ENCODE data around the gene ABCG4. TPM values are rescaled to one million over a fixed set of nuclear protein-coding genes. Genes with fewer than 3 reads are reported as not detected.
"Not testable (repeated sequence)": the region's sequence is repeated elsewhere in the genome, so short reads cannot be mapped to it uniquely, and the experiment has no call there.

Gene ABCG4
- total RNA-seq, 2 experiments from 2014 or later, result 0.08 TPM; not detected in 1

- no peak for ATAC-seq (ENCODE audit: poor library complexity)
- H3K27me3 ChIP-seq (ENCODE audit: control insufficient read depth in 1 of 2, insufficient read depth in 2 of 2, low read length in 2 of 2), result no peaks in the 10 kb centered on the region
- no peak overlapping the region for H3K4me3 ChIP-seq (ENCODE audit: low read length)
- H3K9me3 Mint-ChIP-seq, result no peaks in the 10 kb centered on the region
- intact Hi-C loops (cut with DNase I, micrococcal nuclease), result loop anchor here in 1 of 2 experiments (5.0 kb wide), 1 partner anchor 44 kb away; the partner anchor contains the start of gene HINFP
- no peak overlapping the region for H3K27ac Mint-ChIP-seq
- no peaks in the 10 kb centered on the region for H3K9me3 ChIP-seq (ENCODE audit: control insufficient read depth in 1 of 2, insufficient read depth in 1 of 2, low read length in 2 of 2)
- H3K4me1 ChIP-seq (ENCODE audit: insufficient read depth, low read length), result peaks cover 15% of the 10 kb centered on the region
- no peak for DNase-seq
- CTCF ChIA-PET, result no interaction called here
- H3K4me1 Mint-ChIP-seq (ENCODE audit: low read depth), result peaks cover 6% of the 10 kb centered on the region
- H3K36me3 ChIP-seq (ENCODE audit: insufficient read depth, low read length), result no peaks in the 10 kb centered on the region
- POLR2A ChIA-PET, result no interaction called here
- H3K27me3 Mint-ChIP-seq, result no peaks in the 10 kb centered on the region
- peak overlapping the region; percentile 30 for H3K4me3 Mint-ChIP-seq
- no peak for TF ChIP-seq CTCF (IDR thresholded peaks at IDR 0.05)
- H3K27ac ChIP-seq (ENCODE audit: low read depth in 1 of 2, low read length in 2 of 2), result no peak overlapping the region
- no peaks in the 10 kb centered on the region for H3K36me3 Mint-ChIP-seq (ENCODE audit: low read depth)
Observed at GRCh38 chr11:119166368-119167076, 17.7 kb downstream of the ABCG4 start.

- H3K27ac Mint-ChIP-seq, result not testable (repeated sequence)
Observed at GRCh38 chr11:119167077-119167458, 18.2 kb downstream of the ABCG4 start.

GRCh38 chr11:119167933-119168332, 19.1 kb downstream of the ABCG4 start:
- H3K4me3 ChIP-seq (ENCODE audit: low read length), result no peak overlapping the region
- POLR2A ChIA-PET, result no interaction called here
- H3K27me3 Mint-ChIP-seq, result no peaks in the 10 kb centered on the region
- H3K36me3 Mint-ChIP-seq (ENCODE audit: low read depth), result peaks cover under 1% of the 10 kb centered on the region
- no peaks in the 10 kb centered on the region for H3K36me3 ChIP-seq (ENCODE audit: insufficient read depth, low read length)
- H3K4me1 ChIP-seq (ENCODE audit: insufficient read depth, low read length), result peaks cover 15% of the 10 kb centered on the region
- H3K9me3 Mint-ChIP-seq, result no peaks in the 10 kb centered on the region
- peak overlapping the region; percentile 82 for H3K27ac Mint-ChIP-seq
- peak overlapping the region; percentile 86 for H3K4me3 Mint-ChIP-seq
- no peak for TF ChIP-seq CTCF (IDR thresholded peaks at IDR 0.05)
- DNase-seq, result no peak
- intact Hi-C loops (cut with DNase I, micrococcal nuclease), result loop anchor here (1.0 to 5.0 kb wide), 4 partner anchors 29 to 155 kb away; partner anchors contain the start of gene HINFP (in 1 of the 2)
- no peak for ATAC-seq (ENCODE audit: poor library complexity)
- H3K27me3 ChIP-seq (ENCODE audit: control insufficient read depth in 1 of 2, insufficient read depth in 2 of 2, low read length in 2 of 2), result no peaks in the 10 kb centered on the region
- H3K4me1 Mint-ChIP-seq (ENCODE audit: low read depth), result peaks cover 6% of the 10 kb centered on the region
- CTCF ChIA-PET, result interaction anchor here (1.3 kb wide), 1 partner anchor 101 kb away, joined by 3 read pairs; the partner anchor contains the start of gene VPS11
- peak overlapping the region in 1 of 2 donors; percentile 36 for H3K27ac ChIP-seq (ENCODE audit: low read depth in 1 of 2, low read length in 2 of 2)
- no peaks in the 10 kb centered on the region for H3K9me3 ChIP-seq (ENCODE audit: control insufficient read depth in 1 of 2, insufficient read depth in 1 of 2, low read length in 2 of 2)

More at GRCh38 chr11:119167077-119167458, 18.2 kb downstream of the ABCG4 start:
- H3K9me3 ChIP-seq (ENCODE audit: control insufficient read depth in 1 of 2, insufficient read depth in 1 of 2, low read length in 2 of 2); H3K4me1 Mint-ChIP-seq (ENCODE audit: low read depth); H3K36me3 Mint-ChIP-seq (ENCODE audit: low read depth); POLR2A ChIA-PET; H3K4me3 Mint-ChIP-seq; H3K27ac ChIP-seq (ENCODE audit: low read depth in 1 of 2, low read length in 2 of 2); CTCF ChIA-PET; H3K9me3 Mint-ChIP-seq; H3K36me3 ChIP-seq (ENCODE audit: insufficient read depth, low read length); DNase-seq; H3K27me3 ChIP-seq (ENCODE audit: control insufficient read depth in 1 of 2, insufficient read depth in 2 of 2, low read length in 2 of 2); H3K4me3 ChIP-seq (ENCODE audit: low read length); H3K27me3 Mint-ChIP-seq; ATAC-seq (ENCODE audit: poor library complexity): not testable (repeated sequence)
- intact Hi-C loops (cut with DNase I, micrococcal nuclease), result loop anchor here in 1 of 2 experiments (5.0 kb wide), 1 partner anchor 45 kb away; the partner anchor contains the start of gene HINFP
- H3K4me1 ChIP-seq (ENCODE audit: insufficient read depth, low read length), result peaks cover 15% of the 10 kb centered on the region

Data from CD4-positive, alpha-beta T cell (primary cell).